ENCODE data around the gene ANXA8L1.
"Not testable (repeated sequence)": the region's sequence is repeated elsewhere in the genome, so short reads cannot be mapped to it uniquely, and the experiment has no call there.

GRCh38 chr10:46375406-46375805 is at the start of gene ANXA8L1:
- not testable (repeated sequence) for TF ChIP-seq CTCF, POLR2A (IDR thresholded peaks at IDR 0.05)

Data from Peyer's patch (tissue), 4 donors.